CD4-positive, alpha-beta T cell treated with Interleukin-17A for 1 hour (primary cell): ENCODE data around the gene ZSWIM4.
"Not testable (repeated sequence)": the region's sequence is repeated elsewhere in the genome, so short reads cannot be mapped to it uniquely, and the experiment has no call there.

Source experiments
- DNase-seq: peaks from one replicate; pipeline ENCODE4 v3.0.0-alpha.2; 2020

The ZSWIM4 gene

DNA sequence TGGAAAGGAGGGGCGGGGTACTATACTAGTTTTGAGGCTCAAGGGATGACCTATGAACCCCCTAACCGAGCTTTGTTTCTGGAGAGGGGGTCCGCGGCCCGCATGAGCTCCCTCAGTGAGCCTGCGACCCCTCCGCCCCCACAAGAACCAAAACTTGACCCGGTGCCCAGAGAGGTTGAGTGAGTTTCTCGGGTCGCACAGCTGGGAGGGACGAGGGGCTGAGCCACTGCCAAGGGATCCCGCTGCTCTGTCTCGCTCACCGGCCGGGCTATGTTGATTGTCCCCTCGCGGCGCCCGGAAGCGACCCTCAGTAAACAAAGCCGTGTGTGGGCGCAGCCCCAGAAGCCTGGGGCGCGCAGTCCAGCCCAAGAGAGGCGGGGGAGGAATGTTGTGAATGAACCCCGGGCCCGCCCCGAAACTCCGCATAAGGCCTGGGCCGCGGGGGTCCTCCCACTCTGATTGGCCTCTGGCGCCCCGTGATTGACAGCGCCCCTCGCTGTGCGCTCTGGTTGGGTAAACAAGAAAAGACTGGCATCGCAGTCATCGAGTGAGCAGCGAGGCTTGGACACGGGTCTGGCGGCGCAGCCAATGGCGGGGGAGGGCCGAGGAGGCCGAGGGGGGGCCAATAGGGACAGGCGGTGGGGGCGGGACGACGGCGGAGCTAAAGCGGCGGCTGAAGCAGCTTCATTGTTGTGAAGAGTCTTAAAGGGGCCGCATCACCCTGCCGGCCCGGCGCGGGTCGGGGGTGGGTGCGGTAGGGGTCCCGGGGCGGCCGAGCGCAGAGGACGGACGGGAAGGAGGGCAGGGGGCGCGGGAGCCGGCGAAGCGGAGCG is at the start of gene ZSWIM4:
ZSWIM4 (plus strand) TSS at position 687 of the 833 bp plus-strand sequence. CDS start 206 bp downstream, outside the sequence.
- peak; percentile 97 for DNase-seq

DNA sequence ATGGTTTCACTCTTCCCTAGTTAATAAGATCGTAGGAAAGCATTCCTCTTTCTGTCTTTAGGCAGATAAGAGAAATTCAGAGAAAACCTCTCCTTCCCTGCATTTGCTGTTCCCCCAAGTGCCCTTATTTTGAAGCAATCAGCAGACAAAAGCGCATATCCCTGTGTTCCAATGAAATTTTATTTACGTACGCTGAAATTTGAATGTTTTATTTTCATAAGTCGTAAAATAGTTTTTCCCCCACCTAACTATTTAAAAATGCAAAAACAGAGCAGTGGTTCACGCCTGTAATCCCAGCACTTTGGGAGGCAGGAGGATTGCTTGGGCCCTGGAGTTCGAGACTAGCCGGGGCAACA is 48.2 kb upstream of the ZSWIM4 start:
- no peak for DNase-seq

DNA sequence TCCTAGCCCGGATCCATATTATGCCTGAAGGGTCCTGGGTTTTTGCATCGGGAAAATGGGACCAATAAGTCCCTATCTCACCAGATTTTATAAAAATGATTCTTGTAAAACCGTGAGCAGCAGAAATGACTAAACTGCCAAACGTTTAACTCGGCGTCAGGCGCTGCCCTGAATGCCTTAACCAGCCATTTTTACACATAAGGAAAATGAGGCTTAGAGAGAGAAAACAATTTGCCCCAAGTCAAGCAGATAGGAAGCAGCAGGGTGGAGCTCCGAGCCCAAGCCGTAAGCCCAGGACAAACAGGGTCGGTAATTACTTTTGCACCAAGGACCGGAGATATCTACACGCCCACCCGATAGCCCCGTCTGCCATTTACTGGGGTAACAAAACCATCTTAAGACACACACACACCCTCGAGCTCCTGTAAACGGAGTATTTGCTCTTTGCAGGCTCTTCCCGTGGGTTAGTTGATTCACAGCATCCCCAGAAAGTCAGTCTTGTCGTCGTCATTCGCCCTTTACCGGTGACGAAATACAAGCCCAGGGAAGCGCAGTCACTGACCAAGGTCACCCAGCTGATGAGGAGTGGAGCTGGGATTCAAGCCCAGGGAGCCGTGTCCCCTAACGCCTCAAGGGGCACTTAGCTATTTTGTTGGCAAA is 46.9 kb upstream of the ZSWIM4 start:
- peak; percentile 28 for DNase-seq

DNA sequence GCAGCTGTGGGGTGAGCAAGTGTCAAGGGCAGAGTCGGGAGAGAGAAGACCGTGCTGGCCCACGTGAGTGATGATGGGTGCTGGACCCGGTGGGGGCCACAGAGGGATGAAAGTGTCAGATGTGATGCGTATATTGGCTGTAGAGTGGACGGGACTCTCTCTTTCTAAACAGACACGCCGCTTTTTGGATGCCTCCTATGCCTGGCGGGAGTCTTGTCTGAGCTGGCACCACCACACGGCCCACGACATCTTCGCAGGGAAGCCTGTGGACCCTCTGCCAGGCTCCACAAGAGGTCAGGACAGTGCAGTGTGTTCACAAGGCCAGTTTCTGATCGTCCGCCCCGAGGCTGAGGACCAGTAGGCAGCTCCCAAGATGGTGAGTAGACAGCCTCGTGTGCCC is 43.8 kb upstream of the ZSWIM4 start:
- no peak for DNase-seq

DNA sequence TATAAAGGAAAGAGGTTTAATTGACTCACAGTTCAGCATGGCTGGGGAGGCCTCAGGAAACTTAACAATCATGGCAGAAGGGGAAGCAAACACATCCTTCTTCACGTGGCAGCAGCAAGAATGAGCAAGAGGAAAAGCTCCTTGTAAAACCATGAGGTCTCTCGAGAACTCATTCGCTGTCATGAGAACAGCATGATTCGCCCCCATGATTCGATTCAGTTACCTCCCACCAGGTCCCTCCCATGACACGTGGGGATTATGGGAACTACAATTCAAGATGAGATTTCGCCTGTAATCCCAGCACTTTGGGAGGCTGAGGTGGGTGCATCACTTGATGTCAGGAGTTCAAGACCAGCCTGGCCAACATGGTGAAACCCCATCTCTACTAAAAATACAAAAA is 41.6 kb upstream of the ZSWIM4 start:
- not testable (repeated sequence) for DNase-seq

DNA sequence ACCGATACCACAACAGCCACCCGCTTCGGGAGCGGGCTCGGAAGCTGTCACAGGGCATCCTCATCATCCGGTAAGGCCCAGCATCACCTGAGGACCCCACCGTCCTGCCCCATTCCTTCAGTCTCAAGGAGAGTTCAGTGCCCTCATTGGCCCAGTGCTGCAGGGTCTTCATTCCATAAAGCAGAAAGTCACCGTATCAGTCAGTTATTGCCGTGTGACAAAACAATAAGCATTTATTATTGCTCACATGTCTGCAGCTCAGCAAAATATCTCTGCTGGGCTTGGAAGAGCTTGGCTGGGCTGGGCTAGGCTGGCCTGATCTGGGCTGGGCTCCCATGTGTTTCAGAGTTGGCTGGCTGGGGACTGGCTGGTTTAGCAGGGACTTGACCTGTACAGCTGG is 39.0 kb upstream of the ZSWIM4 start:
- DNase-seq: no peak

DNA sequence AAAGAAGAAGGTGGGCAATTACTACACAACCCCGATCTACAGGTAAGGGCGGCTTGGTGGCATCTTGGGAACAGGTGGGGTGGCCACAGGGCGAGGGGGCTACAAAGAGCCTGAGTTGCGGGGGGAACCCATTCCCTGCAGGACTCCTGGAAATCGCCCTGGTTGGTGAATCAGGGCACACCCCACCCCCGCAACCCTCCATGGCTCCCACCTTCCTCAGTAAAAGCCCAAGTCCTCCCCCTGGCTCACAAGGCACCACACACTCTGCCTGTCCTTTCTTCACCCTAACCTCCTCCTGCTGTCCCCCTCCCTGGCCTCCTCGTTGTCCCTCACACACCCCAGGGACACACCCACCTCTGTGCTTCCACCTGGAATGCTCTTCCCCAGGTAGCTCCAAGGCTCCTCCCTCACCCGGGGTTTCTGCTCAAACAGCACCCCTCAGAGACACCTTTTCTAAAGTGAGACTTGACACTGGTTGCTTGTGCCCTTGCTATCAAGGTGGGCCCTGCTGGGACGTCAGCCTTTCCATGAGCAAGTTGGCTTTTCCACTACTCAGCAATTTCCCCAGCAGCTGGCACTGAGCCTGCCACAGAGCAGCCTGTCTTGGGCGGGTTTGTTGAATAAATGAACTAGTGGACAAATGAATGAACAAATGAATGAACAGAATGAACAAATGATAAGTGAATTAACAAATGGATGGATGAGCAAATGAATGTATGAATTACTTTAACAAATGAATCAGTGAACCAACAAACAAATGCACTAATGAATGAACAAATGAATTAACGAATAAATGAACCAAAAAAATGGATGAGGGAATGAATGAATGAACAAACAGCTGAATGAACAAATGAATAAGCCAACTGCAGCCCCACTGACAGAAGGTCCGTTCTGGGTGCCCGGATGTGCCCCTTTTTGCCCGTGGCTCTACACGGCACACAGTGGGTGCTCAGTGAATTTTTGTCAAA is 37.2 kb upstream of the ZSWIM4 start:
- no peak for DNase-seq

DNA sequence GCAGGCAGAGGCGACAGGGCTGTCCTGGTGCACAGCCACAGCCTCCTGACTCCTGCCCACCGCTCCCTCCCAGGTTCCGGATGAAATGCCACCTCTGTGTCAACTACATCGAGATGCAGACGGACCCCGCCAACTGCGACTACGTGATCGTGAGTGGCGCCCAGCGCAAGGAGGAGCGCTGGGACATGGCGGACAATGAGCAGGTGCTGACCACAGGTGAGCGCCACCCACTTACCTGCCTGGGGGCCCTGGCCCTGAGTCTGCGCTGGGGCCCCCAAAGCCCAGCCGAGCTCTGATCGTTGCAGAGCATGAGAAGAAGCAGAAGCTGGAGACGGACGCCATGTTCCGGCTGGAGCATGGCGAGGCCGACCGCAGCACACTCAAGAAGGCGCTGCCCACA is 36.4 kb upstream of the ZSWIM4 start:
- DNase-seq: no peak

DNA sequence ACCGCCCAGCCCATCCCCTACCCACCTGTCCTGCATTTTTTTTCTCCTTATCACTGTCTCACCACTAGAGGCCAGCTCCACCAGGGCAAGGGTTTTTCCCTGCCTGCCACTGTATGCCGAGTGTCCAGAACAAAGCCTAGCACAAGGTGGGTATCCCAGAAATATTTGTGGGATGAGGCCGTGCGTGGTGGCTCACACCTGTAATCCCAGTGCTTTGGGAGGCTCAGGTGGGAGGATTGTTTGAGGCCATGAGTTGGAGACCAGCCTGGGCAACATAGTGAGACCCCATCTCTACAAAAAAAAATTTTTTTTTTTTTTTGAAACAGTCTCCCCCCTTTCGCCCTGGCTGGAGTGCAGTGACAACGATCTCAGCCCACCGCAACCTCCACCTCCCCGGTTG is 33.8 kb upstream of the ZSWIM4 start:
- no peak for DNase-seq

DNA sequence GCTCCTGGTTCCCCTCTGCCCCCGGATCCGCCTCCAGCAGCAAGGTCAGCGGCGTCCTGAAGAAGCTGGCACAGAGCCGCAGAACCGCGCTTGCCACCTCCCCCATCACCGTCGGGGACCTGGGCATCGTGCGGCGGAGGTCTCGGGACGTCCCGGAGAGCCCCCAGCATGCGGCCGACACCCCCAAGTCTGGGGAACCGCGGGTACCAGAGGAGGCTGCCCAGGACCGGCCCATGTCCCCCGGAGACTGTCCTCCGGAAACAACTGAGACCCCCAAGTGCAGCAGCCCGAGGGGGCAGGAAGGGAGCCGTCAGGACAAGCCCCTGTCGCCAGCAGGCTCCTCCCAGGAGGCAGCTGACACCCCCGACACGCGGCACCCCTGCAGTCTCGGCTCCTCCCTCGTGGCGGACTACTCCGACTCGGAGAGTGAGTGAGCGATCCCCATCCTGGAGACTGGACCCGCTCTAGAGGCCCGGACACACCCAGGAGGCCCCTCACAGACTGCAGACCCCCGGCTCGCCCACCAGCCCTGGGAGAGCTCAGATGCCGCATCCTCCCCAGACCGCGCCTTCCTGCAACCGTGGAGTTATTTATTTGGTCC is 32.5 kb upstream of the ZSWIM4 start:
- DNase-seq: no peak

DNA sequence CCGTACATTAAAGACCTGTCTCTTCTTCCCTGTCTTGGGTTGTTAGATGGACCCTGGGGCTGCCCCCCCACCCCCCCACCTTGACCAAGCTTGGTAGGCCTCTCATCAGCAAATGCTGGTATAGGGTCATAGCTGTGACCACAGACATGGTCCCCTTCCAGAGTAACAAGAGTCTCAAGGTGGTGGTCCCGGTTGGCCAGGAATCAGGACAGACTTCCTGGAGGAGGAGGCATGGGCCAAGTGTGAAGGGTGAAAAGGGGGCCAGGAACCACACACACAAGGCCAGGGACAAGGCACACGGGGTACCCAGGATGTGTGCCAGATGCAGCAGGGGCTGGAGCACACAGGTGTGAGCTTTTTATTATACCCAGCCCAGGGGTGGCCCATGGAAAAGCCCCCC is 32.0 kb upstream of the ZSWIM4 start:
- DNase-seq: no peak

DNA sequence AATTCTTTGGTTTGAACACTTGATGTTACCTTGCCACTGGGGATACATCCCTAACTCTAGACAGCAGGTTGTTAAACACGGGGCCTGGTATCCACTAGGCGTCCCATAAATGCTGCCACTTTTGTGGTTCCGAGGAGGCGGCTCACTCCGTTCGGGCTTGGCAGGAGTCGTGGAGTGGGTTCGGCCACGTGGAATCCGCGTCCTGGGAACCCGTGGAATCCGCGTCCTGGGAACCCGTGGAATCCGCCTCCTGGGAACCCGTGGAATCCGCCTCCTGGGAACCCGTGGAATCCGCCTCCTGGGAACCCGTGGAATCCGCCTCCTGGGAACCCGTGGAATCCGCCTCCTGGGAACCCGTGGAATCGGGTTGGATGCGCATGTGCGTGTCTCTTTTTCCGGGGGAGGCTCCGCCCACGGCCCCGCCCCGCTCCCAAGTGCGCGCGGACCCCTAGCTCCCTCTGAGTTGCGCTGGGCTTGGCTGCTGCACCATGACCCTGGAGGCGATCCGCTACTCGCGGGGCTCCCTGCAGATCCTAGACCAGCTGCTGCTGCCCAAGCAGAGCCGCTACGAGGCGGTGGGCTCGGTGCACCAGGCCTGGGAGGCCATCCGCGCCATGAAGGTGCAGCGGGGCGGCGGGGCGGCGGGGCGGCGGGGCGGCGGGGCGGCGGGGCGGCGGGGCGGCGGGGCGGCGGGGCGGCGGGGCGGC is 31.0 kb upstream of the ZSWIM4 start, which contains the start of gene MRI1:
MRI1 (plus strand) TSS at position 422 of the 707 bp plus-strand sequence; CDS start at position 489, 67 bp downstream.
- peak; percentile 67 for DNase-seq

DNA sequence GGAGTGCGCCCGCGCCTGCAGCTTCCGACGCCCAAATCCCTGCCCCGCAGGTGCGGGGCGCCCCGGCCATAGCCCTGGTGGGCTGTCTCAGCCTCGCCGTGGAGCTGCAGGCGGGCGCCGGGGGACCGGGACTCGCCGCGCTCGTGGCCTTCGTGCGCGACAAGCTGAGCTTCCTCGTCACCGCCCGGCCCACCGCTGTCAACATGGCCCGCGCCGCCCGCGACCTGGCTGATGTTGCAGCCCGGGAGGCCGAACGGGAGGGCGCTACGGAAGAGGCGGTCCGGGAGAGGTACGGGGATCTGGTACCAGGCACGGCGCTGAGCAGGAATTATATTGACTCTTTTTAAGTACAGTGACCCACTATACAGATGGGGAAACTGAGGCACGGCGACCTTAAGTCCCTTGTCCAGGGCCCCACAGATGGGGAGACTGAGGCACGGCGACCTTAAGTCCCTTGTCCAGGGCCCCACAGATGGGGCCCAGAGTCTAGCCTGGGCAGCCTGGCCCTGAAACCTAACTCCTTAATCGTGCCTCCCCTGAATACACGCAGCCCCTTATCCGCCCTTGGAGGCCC is 30.3 kb upstream of the ZSWIM4 start:
- peak; percentile 29 for DNase-seq

DNA sequence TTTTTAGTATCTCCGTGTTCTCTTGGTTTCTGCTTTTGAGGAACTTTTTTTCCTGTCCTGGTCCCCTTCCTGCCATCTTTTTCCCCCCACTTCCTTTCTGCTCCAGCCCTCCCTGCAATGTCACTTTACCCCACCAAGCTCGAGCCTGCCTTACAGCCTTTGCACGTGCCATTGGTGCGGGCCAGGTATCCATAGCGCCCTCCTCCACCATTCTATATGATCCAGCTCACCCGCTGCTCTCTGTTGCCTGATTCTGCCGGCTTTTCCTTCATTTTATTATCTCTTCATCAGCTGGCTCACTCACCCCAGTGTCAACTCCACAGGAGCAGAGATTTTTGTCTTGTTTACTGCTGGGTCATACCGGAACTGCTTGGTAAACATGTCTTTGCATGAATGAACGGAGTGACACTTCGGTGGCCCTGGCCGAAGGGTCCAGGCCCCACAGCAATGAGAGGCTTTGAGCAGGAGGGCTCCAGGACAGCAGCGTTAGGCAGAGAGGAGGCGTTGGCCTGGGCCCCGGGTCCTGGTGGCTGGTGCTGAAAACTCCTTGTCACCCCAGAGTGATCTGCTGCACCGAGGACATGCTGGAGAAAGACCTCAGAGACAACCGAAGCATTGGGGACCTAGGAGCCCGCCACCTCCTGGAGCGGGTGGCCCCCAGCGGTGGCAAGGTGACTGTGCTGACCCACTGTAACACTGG is 29.7 kb upstream of the ZSWIM4 start:
- no peak for DNase-seq

DNA sequence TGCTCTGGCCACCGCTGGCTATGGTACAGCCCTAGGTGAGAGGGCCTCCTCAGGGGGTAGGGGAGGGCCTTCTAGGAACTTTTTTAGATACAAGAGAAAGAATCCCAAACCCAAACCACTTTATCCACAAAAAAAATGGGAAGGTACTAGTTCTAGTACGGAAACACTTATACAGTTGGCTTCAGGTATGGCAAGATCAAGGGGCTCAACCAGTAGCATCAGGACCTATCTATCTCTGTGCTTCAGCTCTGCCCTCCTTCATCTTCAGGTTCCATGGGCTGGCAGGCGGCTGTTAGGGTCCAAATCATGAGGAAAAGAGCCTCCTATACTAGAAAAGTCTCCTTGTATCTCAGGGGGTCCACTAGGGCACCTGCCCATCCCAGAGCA is 29.2 kb upstream of the ZSWIM4 start:
- DNase-seq: no peak

DNA sequence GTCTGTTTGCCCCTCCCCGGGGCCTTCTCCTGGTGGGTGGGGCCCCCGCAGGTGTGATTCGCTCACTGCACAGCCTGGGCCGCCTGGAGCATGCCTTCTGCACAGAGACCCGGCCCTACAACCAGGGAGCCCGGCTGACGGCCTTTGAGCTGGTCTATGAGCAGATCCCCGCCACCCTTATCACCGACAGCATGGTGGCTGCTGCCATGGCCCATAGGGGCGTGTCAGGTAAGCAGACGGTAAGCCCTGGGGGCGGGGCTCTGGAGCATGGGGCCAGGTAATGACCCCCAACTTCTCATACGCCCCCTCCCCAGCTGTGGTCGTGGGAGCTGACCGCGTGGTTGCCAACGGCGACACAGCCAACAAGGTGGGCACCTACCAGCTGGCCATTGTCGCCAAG is 26.7 kb upstream of the ZSWIM4 start:
- no peak for DNase-seq

DNA sequence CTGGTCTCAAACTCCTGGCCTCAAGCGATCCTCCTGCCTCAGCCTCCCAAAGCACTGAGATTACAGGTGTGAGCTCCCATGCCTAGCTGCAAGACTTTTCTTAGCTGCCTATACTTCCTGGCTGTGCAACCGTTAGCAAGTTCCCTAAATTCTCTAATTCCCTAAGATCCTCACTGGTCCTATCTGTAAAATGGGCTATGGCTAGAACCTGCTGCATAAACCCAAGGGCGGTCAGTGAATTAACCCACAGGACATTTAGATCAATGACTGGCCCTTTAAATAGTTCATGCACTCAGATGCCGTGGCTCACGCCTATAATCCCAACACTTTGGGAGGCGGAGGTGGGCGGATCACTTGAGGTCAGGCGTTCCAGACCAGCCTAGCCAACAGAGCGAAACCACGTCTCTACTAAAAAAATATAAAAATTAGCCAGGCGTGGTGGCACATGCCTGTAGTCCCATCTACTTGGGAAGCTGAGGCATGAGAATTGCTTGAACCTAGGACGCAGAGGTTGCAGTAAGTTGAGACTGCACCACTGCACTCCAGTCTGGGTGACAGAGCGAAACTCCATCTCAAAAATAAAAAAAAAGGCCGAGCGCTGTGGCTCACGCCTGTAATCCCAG is 25.1 kb upstream of the ZSWIM4 start:
- no peak for DNase-seq

DNA sequence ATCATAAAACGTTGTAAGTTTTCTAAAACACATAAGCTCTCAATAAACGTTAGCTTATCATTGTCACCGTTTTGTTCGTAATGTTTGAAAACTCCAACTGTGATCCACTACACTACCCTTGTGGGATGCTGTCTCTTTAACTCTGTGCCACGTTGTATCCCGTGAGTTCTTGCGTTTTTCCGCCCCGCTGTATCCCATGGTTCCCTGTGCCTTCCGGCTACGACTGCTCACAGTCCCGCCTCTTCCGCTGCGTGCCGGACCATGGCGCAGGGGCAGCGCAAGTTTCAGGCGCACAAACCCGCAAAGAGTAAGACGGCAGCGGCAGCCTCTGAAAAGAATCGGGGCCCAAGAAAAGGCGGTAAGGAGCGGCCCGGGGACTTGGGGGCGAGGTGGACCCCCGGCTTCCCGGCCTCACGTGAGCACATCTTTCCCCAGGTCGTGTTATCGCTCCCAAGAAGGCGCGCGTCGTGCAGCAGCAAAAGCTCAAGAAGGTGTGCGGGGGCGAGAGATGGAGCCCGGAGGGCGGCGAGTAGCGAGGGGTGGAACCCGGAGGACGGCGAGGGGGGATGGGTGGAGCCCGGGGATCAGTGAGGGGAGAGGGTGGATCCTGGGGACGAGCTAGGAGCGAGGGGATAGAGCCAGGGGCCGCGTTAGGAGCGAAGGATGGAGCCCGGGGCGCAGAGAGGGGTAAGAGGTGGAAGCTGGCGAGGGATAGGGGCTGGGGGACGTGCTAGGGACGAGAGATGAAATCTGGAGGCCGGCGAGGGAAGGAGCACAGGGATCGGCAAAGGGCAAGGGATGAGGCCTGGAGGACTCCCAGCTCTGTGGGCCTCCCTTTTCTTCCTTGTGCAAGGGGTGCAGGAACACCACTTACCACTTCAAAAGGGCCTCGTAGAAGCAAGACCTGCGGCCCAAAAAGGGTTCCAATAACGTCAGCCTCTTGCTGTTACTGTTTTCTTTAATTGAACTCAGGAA is 20.7 kb upstream of the ZSWIM4 start, which contains the start of gene C19orf53:
C19orf53 (plus strand) TSS at position 240 of the 975 bp plus-strand sequence; CDS start at position 262, 22 bp downstream.
- peak; percentile 91 for DNase-seq

DNA sequence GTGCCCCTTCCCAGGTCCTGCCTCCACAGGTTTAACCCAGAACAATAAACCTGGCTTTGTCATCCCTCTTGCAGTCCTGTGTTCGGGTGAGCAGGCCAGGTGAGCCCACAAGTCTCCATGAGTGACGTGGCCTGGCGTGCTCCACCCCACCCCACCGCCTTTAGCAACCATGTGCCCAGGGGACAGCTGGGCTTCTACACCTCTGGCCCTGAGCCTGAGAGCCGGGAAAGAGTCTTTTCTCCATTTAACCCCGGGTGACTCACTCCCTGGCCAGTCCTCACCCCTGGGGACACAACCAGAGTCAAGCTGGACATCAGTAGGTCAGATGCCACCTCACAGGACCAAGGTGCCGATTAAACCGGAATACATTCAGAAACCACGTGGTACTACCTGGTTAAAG is 16.8 kb upstream of the ZSWIM4 start:
- no peak for DNase-seq
